OCI-LY7 (cell line): Measurements from ENCODE around the gene ERBB2.

Experiments used
- EZH2phosphoT487 ChIP-seq: fragments of 200-600 bp; sonication (generic); IDR thresholded peaks from 2 replicates; pipeline ENCODE4 v1.6.1; 2018; ENCODE audit warnings: low read depth, borderline replicate concordance, mild to moderate bottlenecking, mixed run types, antibody characterized with exemption, low read length, moderate library complexity, mixed read lengths
- TF ChIP-seq, protein P1 (sequence below): fragments of 200-600 bp; sonication (generic); conservative IDR thresholded peaks from 2 replicates; pipeline ENCODE4 v1.5.1; 2014; ENCODE audit warnings: mild to moderate bottlenecking, antibody characterized with exemption, low read length, moderate library complexity, mixed read lengths

DNA sequence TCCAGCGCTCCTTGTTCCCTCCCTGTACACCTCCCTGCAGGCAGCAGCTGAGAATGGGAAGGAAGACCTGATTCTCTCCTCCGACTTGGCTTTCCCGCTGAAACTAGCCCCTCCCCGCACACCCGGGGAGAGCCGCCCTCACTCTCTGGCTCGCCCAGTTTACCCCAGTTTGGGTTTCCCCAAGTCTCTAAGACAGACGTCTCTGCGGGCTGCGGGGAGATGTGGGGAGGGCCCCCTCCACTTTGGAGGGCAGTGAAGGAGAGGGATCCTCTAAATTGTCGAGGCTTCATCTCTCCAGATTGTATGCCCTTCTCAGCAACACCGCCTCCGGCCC, 38.7 kb downstream of the ERBB2 start:
- TF ChIP-seq, protein P1, sequence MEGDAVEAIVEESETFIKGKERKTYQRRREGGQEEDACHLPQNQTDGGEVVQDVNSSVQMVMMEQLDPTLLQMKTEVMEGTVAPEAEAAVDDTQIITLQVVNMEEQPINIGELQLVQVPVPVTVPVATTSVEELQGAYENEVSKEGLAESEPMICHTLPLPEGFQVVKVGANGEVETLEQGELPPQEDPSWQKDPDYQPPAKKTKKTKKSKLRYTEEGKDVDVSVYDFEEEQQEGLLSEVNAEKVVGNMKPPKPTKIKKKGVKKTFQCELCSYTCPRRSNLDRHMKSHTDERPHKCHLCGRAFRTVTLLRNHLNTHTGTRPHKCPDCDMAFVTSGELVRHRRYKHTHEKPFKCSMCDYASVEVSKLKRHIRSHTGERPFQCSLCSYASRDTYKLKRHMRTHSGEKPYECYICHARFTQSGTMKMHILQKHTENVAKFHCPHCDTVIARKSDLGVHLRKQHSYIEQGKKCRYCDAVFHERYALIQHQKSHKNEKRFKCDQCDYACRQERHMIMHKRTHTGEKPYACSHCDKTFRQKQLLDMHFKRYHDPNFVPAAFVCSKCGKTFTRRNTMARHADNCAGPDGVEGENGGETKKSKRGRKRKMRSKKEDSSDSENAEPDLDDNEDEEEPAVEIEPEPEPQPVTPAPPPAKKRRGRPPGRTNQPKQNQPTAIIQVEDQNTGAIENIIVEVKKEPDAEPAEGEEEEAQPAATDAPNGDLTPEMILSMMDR = no peak
- TF ChIP-seq EZH2phosphoT487 = no peak
